ENCODE measurements around the gene EFEMP2.
"Not testable (repeated sequence)": the region's sequence is repeated elsewhere in the genome, so short reads cannot be mapped to it uniquely, and the experiment has no call there.

Gene EFEMP2

GRCh38 chr11:65900125-65900898, 27.7 kb upstream of the EFEMP2 start, which contains the start of gene FOSL1:
Gene FOSL1 (minus strand): TSS chr11:65900388. CDS start chr11:65900339, 49 bp downstream.
- DNase-seq, result peak; percentile 95

DNA sequence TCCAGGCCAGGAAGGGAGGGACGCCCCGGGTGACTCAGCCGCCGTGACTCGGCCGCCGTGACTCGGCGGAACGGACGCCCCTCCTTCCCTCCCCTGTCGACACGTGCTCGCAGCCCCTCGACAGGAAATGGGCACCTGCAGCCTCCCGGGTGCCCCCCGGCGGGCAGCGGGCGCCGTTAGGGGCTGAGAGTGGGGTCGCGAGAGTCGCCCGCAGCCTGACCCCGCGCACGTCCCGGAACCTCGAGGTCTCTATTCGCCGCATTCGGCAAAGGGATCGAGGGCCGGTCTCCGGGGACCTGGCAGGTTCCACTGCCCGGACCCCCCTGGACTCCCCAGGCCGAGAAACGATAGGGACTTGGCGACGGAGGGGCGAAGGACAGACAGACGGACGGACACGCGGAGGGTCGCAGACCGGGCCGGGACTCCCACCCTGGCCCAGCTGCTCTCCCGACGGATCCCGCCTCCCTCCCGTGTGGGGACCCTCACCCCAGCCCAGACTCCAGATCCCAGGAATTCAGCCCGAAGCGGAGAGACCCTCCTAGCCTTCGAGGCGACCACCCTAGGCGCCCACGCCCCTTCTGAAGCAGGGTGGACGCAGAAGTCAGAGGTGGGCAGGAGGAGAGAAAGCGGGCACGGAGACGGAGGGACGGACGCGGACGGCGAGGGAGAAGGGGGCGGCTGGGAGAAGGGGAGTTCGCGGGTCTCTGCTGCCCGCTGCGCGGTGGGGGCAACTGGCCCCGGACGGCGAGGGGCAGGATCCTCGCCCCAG, 26.9 kb upstream of the EFEMP2 start:
- peak; percentile 79 for DNase-seq

DNA sequence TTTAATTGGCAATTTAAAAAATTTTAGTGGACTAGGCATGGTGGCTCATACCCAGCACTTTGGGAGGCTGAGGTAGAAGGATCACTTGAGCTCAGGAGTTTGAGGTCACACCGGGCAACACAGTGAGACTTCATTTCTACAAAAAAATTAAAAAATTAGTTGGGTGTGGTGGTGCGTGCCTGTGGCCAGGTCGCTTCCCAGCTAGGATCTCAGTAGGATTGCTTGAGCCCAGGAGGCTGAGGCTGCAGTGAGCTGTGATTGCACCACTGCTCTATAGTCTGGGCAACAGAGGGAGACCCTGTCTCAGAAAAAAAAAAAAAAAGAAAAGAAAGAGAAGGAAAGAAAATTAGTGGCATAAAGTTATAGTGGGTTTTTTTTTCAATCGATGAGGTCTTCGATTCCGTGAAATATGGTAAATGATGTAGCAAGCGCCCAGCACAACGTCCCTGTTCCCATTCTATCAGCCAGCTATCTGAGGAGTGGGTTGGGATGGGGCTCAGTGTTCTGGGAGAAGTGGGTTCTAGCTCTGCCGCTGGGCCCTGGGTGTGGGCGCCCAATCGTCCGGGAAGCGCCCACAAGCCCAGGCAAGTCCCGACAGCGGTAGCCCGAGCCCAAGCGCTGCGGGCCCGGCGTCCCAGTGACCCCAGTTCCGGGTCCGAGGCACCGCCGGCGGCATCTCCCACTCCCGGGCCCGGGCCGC, 26.2 kb upstream of the EFEMP2 start:
- no peak for DNase-seq

GRCh38 chr11:65897020-65897471, 24.4 kb upstream of the EFEMP2 start:
- no peak for DNase-seq

GRCh38 chr11:65896034-65896999, 23.7 kb upstream of the EFEMP2 start:
- DNase-seq, result no peak

GRCh38 chr11:65895482-65895981, 22.9 kb upstream of the EFEMP2 start:
- no peak for DNase-seq

DNA sequence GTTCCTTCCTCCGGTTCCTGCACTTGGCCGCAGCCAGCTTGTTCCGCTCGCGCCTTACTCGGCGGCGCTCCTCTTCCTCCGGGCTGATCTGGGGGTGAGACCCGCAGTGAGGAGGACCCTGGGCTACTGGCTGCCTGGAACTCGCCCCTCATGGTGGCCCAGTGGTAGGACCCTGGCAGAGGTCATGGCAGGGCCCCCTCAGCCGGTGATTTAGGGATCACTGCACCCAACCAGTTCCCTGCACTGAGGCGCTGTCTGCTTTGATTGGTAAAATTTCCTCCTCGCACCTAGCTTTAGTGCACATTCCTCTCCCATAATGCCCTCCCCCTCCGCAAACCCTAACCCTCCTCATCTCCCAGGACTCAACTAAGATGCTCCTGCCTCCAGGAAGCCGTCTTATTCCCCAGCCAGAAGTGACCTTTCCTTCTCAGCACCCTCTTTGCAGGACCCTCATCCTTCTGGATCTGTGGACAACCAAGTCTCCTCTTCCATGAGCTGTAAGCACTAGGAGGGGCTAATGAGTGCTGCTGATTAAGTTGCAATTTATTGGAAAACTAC, 21.5 kb upstream of the EFEMP2 start:
- DNase-seq, result no peak

DNA sequence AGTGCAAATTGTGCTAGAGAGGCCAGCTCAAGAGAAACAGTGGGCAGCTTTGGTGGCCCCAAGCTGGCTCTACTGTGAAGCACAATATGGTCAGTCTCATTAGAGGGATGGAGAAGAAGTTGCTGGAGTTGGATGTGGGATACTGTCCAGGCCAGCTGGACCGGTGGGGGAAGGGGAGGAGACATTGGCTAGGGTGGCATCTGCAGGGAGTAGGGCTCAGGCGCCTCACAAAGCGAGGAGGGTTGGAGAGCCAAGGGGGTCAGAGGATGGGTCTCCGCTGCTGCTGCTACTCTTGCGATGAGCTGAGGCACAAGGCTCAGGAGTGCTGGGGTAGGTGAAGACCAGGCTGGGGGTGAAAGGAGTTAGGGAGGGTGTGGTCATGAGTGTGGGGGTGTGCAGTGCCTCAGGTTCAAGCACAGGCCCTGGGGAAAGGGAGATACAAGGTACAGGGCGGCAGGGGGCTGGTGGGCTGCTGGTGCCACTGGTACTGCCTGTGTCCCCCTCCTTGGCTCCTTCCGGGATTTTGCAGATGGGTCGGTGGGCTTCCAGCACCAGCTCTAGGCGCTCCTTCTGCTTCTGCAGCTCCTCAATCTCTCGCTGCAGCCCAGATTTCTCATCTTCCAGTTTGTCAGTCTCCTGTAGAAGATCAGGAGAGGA, 20.2 kb upstream of the EFEMP2 start:
- DNase-seq, result no peak

DNA sequence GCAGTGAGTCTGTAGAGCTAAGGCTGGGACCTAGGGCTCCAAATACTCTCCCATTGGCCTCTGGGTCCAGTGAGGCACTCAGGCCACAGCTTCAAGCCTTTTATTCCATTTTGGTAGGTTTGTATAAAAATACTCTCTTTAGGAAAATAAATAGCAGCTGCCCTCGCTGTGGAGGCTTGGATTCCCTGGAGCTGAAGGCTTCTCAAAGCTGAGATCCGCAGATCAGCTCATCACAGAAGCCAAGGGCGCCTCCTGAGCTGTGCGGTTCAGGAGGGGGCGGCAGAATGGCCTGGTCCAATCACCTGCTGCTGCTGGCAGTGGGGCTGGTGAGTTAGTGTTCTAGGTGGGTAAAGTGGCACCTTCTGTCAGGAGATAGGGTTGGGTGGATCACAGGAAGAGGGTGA, 19.5 kb upstream of the EFEMP2 start:
- not testable (repeated sequence) for DNase-seq

DNA sequence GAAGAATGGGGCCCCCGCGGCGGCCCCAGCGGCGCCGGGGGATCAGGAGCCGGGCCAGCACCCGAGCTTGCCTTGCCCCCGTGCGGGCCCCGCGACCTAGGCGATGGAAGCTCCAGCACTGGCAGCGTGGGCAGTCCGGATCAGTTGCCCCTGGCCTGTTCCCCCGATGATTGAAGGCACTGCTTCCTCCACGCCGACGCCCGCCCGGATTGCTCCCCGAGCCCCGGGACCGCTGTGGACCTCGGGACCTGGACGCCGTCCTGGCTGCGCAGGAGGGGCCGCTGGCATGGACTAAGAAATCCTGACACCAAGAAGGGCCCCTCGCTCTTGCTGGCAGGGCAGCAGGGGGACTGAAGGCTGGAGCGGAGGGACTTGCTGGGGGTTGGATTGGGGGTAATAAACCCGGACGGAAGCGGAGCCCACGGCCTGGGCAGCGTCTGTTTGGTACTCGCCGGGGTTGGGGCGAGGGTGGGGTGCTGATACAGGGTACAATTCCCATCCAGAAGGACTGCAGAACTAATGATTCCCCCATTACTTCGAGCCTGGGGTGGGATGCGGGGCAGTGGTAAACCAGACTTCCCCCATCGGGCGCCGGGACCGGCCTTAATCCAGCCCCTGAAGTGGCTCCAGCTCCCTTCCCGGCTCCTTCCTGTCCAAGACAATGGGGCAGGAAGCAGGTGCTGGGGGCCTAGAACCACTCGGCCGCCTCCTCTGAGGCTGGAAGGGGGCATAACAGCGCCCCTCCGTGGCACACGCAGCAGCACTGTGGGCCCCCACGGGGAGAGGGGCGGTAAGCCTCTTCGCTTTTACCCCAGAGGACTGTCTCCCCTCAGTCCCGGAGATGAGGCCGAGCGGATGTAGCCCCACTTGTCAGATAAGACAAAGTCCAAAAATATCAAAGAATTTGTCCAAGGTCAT, 18.9 kb upstream of the EFEMP2 start:
- no peak for DNase-seq

- peak; percentile 96 for DNase-seq
Observed at GRCh38 chr11:65890324-65891218, 18.0 kb upstream of the EFEMP2 start, which contains the start of gene CCDC85B. Gene CCDC85B (plus strand): TSS chr11:65890673. CDS start chr11:65890784, 111 bp downstream.

- peak; percentile 97 for DNase-seq
Observed at GRCh38 chr11:65888163-65888814, 15.7 kb upstream of the EFEMP2 start, which contains the start of gene FIBP. Gene FIBP (minus strand): TSS chr11:65888471. CDS start chr11:65888418, 53 bp downstream.

GRCh38 chr11:65887723-65888162, 15.1 kb upstream of the EFEMP2 start:
- DNase-seq, result peak; percentile 44

GRCh38 chr11:65886826-65887722, 14.5 kb upstream of the EFEMP2 start:
- DNase-seq, result no peak

DNA sequence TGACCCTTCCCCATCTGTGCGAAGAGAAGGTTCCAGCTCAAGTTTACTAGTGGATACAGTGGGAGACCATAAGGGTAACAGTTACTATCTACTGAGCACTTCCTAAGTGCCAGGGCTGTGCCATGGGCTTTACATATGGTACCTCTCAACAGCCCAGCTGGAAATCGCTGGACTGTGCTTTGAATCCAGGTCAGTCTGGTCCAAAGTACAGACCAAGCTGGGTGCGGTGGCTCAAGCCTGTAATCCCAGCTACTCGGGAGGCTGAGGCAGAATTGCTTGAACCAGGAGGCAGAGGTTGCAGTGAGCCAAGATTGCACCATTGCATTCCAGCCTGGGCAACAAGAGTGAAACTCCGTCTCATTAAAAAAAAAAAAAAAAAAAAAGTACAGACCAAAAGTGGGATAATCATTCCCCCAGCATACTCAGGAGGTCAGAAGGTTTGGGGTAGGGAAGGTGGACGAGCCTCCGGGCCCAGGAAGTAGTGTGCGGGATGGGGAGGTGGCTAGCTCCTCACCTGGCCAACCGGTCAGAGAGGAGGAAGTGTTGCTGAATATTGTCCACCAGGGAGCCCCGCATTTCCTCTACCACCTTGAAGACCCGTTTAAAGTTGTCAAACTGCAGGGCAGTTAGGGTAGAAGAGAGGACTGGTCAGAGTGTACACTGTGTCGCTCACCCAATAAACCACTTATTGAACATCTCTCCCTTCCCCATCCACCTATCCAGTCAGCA, 13.4 kb upstream of the EFEMP2 start:
- no peak for DNase-seq

DNA sequence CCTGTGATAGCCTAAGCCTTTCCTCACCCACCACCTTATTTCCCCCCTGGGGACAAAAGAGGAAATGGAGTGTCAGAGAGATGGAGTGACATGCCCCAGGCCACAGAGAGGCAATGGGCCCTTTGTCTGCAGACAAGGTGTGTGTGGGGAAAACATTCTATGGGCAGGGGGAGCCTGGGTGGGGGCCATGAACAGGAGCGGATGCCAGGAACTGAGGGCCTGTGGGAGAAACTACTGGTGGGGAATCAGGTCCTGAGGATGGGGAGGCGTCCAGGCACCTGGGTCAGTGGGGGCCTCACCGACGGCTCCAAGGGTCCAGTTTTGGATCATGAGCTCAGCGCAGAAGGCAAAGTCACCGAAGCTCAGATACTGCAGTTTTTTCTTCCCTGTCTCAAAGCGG, 12.6 kb upstream of the EFEMP2 start:
- DNase-seq, result no peak
